Measurements from ENCODE around the gene RYR2. TPM values are rescaled to one million over a fixed set of nuclear protein-coding genes. Genes with fewer than 3 reads are reported as not detected.

RYR2 gene
- total RNA-seq, 1 donor from 2014 or later: not detected

GRCh38 chr1:237084341-237085077 is 42.5 kb downstream of the RYR2 start:
- Histone ChIP-seq H3K27me3 (ENCODE audit: control insufficient read depth, insufficient read depth, low read length) (no peaks in the 10 kb centered on the region), H3K4me3 (ENCODE audit: low read depth, low read length) (no peak overlapping the region), H3K36me3 (ENCODE audit: control insufficient read depth, insufficient read depth, low read length) (no peaks in the 10 kb centered on the region)
- TF ChIP-seq, protein P1, sequence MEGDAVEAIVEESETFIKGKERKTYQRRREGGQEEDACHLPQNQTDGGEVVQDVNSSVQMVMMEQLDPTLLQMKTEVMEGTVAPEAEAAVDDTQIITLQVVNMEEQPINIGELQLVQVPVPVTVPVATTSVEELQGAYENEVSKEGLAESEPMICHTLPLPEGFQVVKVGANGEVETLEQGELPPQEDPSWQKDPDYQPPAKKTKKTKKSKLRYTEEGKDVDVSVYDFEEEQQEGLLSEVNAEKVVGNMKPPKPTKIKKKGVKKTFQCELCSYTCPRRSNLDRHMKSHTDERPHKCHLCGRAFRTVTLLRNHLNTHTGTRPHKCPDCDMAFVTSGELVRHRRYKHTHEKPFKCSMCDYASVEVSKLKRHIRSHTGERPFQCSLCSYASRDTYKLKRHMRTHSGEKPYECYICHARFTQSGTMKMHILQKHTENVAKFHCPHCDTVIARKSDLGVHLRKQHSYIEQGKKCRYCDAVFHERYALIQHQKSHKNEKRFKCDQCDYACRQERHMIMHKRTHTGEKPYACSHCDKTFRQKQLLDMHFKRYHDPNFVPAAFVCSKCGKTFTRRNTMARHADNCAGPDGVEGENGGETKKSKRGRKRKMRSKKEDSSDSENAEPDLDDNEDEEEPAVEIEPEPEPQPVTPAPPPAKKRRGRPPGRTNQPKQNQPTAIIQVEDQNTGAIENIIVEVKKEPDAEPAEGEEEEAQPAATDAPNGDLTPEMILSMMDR (IDR thresholded peaks at IDR 0.05; ENCODE audit: insufficient read depth, low read length, poor library complexity, severe bottlenecking): no peak
- DNase-seq (ENCODE audit: low read depth): no peak

DNA sequence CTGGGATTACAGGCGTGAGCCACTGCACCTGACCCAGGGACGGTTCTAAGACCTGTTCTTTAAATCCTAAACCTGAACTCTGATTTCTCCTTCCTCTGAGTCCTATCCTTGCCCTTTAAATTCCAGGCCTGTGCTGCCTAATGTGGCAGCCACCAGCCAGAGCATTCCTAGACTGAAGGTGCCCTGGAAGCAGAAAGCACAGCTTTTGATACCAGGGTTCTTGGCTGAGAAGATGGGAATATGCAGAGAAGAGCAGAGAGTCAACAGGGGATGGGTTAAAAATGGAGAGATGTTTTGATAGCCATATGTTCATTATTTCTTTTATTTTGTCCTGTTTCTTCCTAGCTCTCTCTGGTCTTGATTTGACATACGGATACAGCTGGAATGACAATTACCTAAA is 49.7 kb downstream of the RYR2 start:
- DNase-seq (ENCODE audit: low read depth): no peak
- H3K36me3 ChIP-seq (ENCODE audit: control insufficient read depth, insufficient read depth, low read length): no peaks in the 10 kb centered on the region
- H3K27me3 ChIP-seq (ENCODE audit: control insufficient read depth, insufficient read depth, low read length): no peaks in the 10 kb centered on the region
- TF ChIP-seq, protein P1 (IDR thresholded peaks at IDR 0.05; ENCODE audit: insufficient read depth, low read length, poor library complexity, severe bottlenecking): no peak
- no peak overlapping the region for H3K4me3 ChIP-seq (ENCODE audit: low read depth, low read length)

GRCh38 chr1:237093691-237094090 is 51.7 kb downstream of the RYR2 start:
- TF ChIP-seq, protein P1 (IDR thresholded peaks at IDR 0.05; ENCODE audit: insufficient read depth, low read length, poor library complexity, severe bottlenecking): no peak
- no peak for DNase-seq (ENCODE audit: low read depth)
- H3K4me3 ChIP-seq (ENCODE audit: low read depth, low read length): no peak overlapping the region
- H3K27me3 ChIP-seq (ENCODE audit: control insufficient read depth, insufficient read depth, low read length): no peaks in the 10 kb centered on the region
- no peaks in the 10 kb centered on the region for H3K36me3 ChIP-seq (ENCODE audit: control insufficient read depth, insufficient read depth, low read length)

DNA sequence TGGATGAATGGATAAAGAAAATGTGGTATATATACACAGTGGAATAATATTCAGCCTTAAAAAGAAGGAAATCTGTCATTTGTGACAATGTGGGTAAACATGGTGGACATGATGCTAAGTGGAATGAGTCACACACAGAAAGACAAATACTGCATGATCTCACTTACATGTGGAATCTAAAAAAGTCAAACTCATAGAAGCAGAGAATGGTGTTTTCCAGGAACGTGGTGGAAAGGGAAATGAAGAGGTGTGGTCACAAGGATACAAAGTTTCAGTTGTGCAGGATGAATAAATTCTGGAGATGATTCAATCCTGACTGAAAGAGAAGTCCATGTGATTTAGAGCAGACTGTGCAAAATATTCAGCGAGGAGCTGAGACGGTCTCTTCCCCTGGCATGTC is 56.6 kb downstream of the RYR2 start:
- TF ChIP-seq, protein P1 (IDR thresholded peaks at IDR 0.05; ENCODE audit: insufficient read depth, low read length, poor library complexity, severe bottlenecking): no peak
- no peak for DNase-seq (ENCODE audit: low read depth)
- Histone ChIP-seq H3K27me3 (ENCODE audit: control insufficient read depth, insufficient read depth, low read length) (no peaks in the 10 kb centered on the region), H3K4me3 (ENCODE audit: low read depth, low read length) (no peak overlapping the region), H3K36me3 (ENCODE audit: control insufficient read depth, insufficient read depth, low read length) (no peaks in the 10 kb centered on the region)

GRCh38 chr1:237103021-237103420 is 61.0 kb downstream of the RYR2 start:
- TF ChIP-seq, protein P1 (IDR thresholded peaks at IDR 0.05; ENCODE audit: insufficient read depth, low read length, poor library complexity, severe bottlenecking): no peak
- no peaks in the 10 kb centered on the region for H3K27me3 ChIP-seq (ENCODE audit: control insufficient read depth, insufficient read depth, low read length)
- no peaks in the 10 kb centered on the region for H3K36me3 ChIP-seq (ENCODE audit: control insufficient read depth, insufficient read depth, low read length)
- no peak for DNase-seq (ENCODE audit: low read depth)
- H3K4me3 ChIP-seq (ENCODE audit: low read depth, low read length): no peak overlapping the region

- TF ChIP-seq, protein P1 (IDR thresholded peaks at IDR 0.05; ENCODE audit: insufficient read depth, low read length, poor library complexity, severe bottlenecking): no peak
- H3K27me3 ChIP-seq (ENCODE audit: control insufficient read depth, insufficient read depth, low read length): no peaks in the 10 kb centered on the region
- H3K4me3 ChIP-seq (ENCODE audit: low read depth, low read length): no peak overlapping the region
- H3K36me3 ChIP-seq (ENCODE audit: control insufficient read depth, insufficient read depth, low read length): no peaks in the 10 kb centered on the region
- DNase-seq (ENCODE audit: low read depth): no peak
These were observed 62.1 kb downstream of the RYR2 start for GRCh38 chr1:237104096-237104495.
